OCI-LY7 (cell line): Measurements from ENCODE around the gene EDC3.

Source experiments
- CTCF ChIP-seq: fragments of 200-600 bp; sonication (generic); conservative IDR thresholded peaks from 2 replicates; pipeline ENCODE4 v1.5.1; 2014; ENCODE audit warnings: mild to moderate bottlenecking, antibody characterized with exemption, low read length, moderate library complexity, mixed read lengths
- EZH2phosphoT487 ChIP-seq: fragments of 200-600 bp; sonication (generic); IDR thresholded peaks from 2 replicates; pipeline ENCODE4 v1.6.1; 2018; ENCODE audit warnings: low read depth, borderline replicate concordance, mild to moderate bottlenecking, mixed run types, antibody characterized with exemption, low read length, moderate library complexity, mixed read lengths

GRCh38 chr15:74618841-74619596, 76.8 kb downstream of the EDC3 start:
- TF ChIP-seq CTCF = no peak
- TF ChIP-seq EZH2phosphoT487 = no peak
